Activated B cell treated with CpG ODN at 0.5 μM for 24 hours (primary cell): ENCODE results near the gene NBL1. TPM values are rescaled to one million over a fixed set of nuclear protein-coding genes. Genes with fewer than 3 reads are reported as not detected.
"Not testable (repeated sequence)": the region's sequence is repeated elsewhere in the genome, so short reads cannot be mapped to it uniquely, and the experiment has no call there.

Experiments used
- ATAC-seq: fragments of 200-7000 bp; cut with Tn5 transposase; one replicate; pipeline ENCODE4 v1.10.0; 2021; ENCODE audit warnings: low read depth, mild to moderate bottlenecking, moderate library complexity
- CTCF ChIA-PET: fragments of 350-600 bp; sonication (Branson Sonifier 250); formaldehyde crosslinking; loops from one replicate; lab custom pipeline; 2021; ENCODE audit warnings: antibody characterized with exemption; lab: Charles Lee
- POLR2A ChIA-PET: fragments of 350-600 bp; sonication (Branson Sonifier 250); formaldehyde crosslinking; loops from one replicate; lab custom pipeline; 2021; ENCODE audit warnings: antibody characterized with exemption; lab: Charles Lee
- DNase-seq: peaks from one replicate; pipeline ENCODE4 v3.0.0; 2022
- H3K27ac Mint-ChIP-seq: one replicate; pipeline ENCODE4 v1.8.0; 2020; ENCODE audit warnings: mixed read lengths
- H3K27me3 Mint-ChIP-seq: one replicate; pipeline ENCODE4 v1.8.0; 2021; ENCODE audit warnings: mixed read lengths
- H3K36me3 Mint-ChIP-seq: one replicate; pipeline ENCODE4 v1.8.0; 2021; ENCODE audit warnings: low read depth, mixed read lengths
- H3K4me1 Mint-ChIP-seq: one replicate; pipeline ENCODE4 v1.8.0; 2021; ENCODE audit warnings: mixed read lengths
- H3K4me3 Mint-ChIP-seq: one replicate; pipeline ENCODE4 v1.8.0; 2020; ENCODE audit warnings: mild to moderate bottlenecking, mixed read lengths
- H3K9me3 Mint-ChIP-seq: one replicate; pipeline ENCODE4 v1.8.0; 2020; ENCODE audit warnings: mixed read lengths
- CTCF ChIP-seq: fragments of 200-600 bp; IDR thresholded peaks from one replicate; pipeline ENCODE4 v1.8.0; 2022; ENCODE audit warnings: antibody characterized with exemption, mild to moderate bottlenecking
- intact Hi-C: fragments of 100-400 bp; cut with micrococcal nuclease; formaldehyde crosslinking; loops from one replicate; pipeline ENCODE4 v1.15.1; 2024
- total RNA-seq: library from RNA; stranded (reverse); gene quantifications from 2 replicates; pipeline ENCODE4 v1.2.3, GENCODE V29; 2022

The NBL1 gene
- total RNA-seq, 1 donor from 2014 or later, result 0.64 TPM

- Mint-ChIP-seq H3K27ac (no peak overlapping the region), H3K4me1 (no peaks in the 10 kb centered on the region), H3K9me3 (no peaks in the 10 kb centered on the region), H3K4me3 (no peak overlapping the region), H3K36me3 (no peaks in the 10 kb centered on the region), H3K27me3 (peaks cover 6% of the 10 kb centered on the region)
- ChIA-PET CTCF (no interaction called here), POLR2A (no interaction called here)
- no peak for ATAC-seq
- DNase-seq, result no peak
- TF ChIP-seq CTCF, result no peak
- intact Hi-C loops, result no loop called here
Measured at GRCh38 chr1:19636065-19636464, 8.0 kb upstream of the NBL1 start.

- H3K4me3 Mint-ChIP-seq, CTCF ChIA-PET, intact Hi-C loops, POLR2A ChIA-PET, ATAC-seq, H3K4me1 Mint-ChIP-seq, H3K36me3 Mint-ChIP-seq, H3K27ac Mint-ChIP-seq, DNase-seq, H3K9me3 Mint-ChIP-seq: not testable (repeated sequence)
- H3K27me3 Mint-ChIP-seq, result peaks cover 12% of the 10 kb centered on the region
Measured at GRCh38 chr1:19636749-19637148, 7.4 kb upstream of the NBL1 start.

GRCh38 chr1:19637606-19638005 lies 6.5 kb upstream of the NBL1 start:
- no peak overlapping the region for H3K4me3 Mint-ChIP-seq
- ChIA-PET POLR2A (no interaction called here), CTCF (no interaction called here)
- H3K27me3 Mint-ChIP-seq, result peaks cover 17% of the 10 kb centered on the region
- no peak for DNase-seq
- TF ChIP-seq CTCF, result no peak
- ATAC-seq, result no peak
- H3K27ac Mint-ChIP-seq, result no peak overlapping the region
- no peaks in the 10 kb centered on the region for H3K9me3 Mint-ChIP-seq
- H3K4me1 Mint-ChIP-seq, result no peaks in the 10 kb centered on the region
- H3K36me3 Mint-ChIP-seq, result no peaks in the 10 kb centered on the region
- intact Hi-C loops, result no loop called here

GRCh38 chr1:19639228-19639627 lies 4.9 kb upstream of the NBL1 start:
- peaks cover 28% of the 10 kb centered on the region for H3K27me3 Mint-ChIP-seq
- POLR2A ChIA-PET, ATAC-seq, H3K4me3 Mint-ChIP-seq, H3K36me3 Mint-ChIP-seq, DNase-seq, H3K4me1 Mint-ChIP-seq, H3K27ac Mint-ChIP-seq, H3K9me3 Mint-ChIP-seq, CTCF ChIA-PET, intact Hi-C loops: not testable (repeated sequence)

GRCh38 chr1:19639999-19640362 lies 4.1 kb upstream of the NBL1 start:
- peaks cover 31% of the 10 kb centered on the region for H3K27me3 Mint-ChIP-seq
- intact Hi-C loops, result no loop called here
- no peak for ATAC-seq
- no peak overlapping the region for H3K27ac Mint-ChIP-seq
- no peak for TF ChIP-seq CTCF
- H3K36me3 Mint-ChIP-seq, result no peaks in the 10 kb centered on the region
- no peak overlapping the region for H3K4me3 Mint-ChIP-seq
- ChIA-PET CTCF (no interaction called here), POLR2A (no interaction called here)
- DNase-seq, result no peak
- peaks cover 10% of the 10 kb centered on the region for H3K4me1 Mint-ChIP-seq
- no peaks in the 10 kb centered on the region for H3K9me3 Mint-ChIP-seq

- POLR2A ChIA-PET, result no interaction called here
- H3K4me3 Mint-ChIP-seq, result no peak overlapping the region
- peaks cover 32% of the 10 kb centered on the region for H3K27me3 Mint-ChIP-seq
- CTCF ChIA-PET, result interaction anchor here (1.4 kb wide), 1 partner anchor 21 kb away, joined by 4 read pairs; no protein-coding TSS in a partner anchor
- peaks cover 10% of the 10 kb centered on the region for H3K4me1 Mint-ChIP-seq
- no peaks in the 10 kb centered on the region for H3K36me3 Mint-ChIP-seq
- no peaks in the 10 kb centered on the region for H3K9me3 Mint-ChIP-seq
- TF ChIP-seq CTCF, result no peak
- DNase-seq (no peak), ATAC-seq (no peak)
- no peak overlapping the region for H3K27ac Mint-ChIP-seq
- intact Hi-C loops, result no loop called here
Measured at GRCh38 chr1:19640363-19641316, 3.5 kb upstream of the NBL1 start.
